Ovary (tissue), 9 donors: ENCODE results near the gene PSTPIP1. TPM values are rescaled to one million over a fixed set of nuclear protein-coding genes. Genes with fewer than 3 reads are reported as not detected.

Experiments used
- DNase-seq, 5 donors: peaks; one replicate each; pipeline ENCODE4 v3.0.0-alpha.2; 2019 to 2020
- H3K27ac ChIP-seq, 2 donors: fragments of 200-600 bp; one replicate each; pipeline versions ENCODE4 v1.5.1 to v1.8.0; 2019 to 2022
- H3K27me3 ChIP-seq: fragments of 200-600 bp; one replicate; pipeline ENCODE4 v1.8.0; 2022
- H3K36me3 ChIP-seq: fragments of 200-600 bp; sonication (generic); one replicate; pipeline ENCODE4 v1.5.1; 2019
- H3K4me1 ChIP-seq: one replicate; pipeline ENCODE4 v1.8.1; 2013; ENCODE audit warnings: mild to moderate bottlenecking, moderate library complexity; ENCODE audit not compliant: insufficient read depth
- H3K4me3 ChIP-seq: fragments of 200-600 bp; sonication (generic); one replicate; pipeline ENCODE4 v1.5.1; 2017
- H3K9me3 ChIP-seq, 2 donors: fragments of 200-600 bp in 1 of 2; sonication (generic) in 1 of 2; one replicate each; pipeline versions ENCODE4 v1.5.1 to v1.8.1; 2013 to 2019; ENCODE audit warnings: mild to moderate bottlenecking in 1 of 2, moderate library complexity in 1 of 2
- EP300 ChIP-seq: sonication (generic); formaldehyde crosslinking; IDR thresholded peaks from one replicate; pipeline ENCODE4 v1.6.1; 2017; ENCODE audit warnings: antibody characterized with exemption
- POLR2A ChIP-seq: fragments of 450-650 bp; IDR thresholded peaks from one replicate; pipeline ENCODE4 v1.6.1; 2017; ENCODE audit warnings: antibody characterized with exemption, mild to moderate bottlenecking, moderate library complexity
- WGBS, 3 donors: extraction: QIAGEN DNeasy Blood & Tissue Kit in 1 of 3; methylation state at CpG; one replicate each; pipeline versions ENCODE4 v1.1.5 to v1.1.7; 2013 to 2017; 5-methylcytosine and 5-hydroxymethylcytosine counted together
- intact Hi-C, 4 donors: fragments of 100-400 bp; cut with DNase I; formaldehyde crosslinking; loops; one replicate each; pipeline versions ENCODE4 v1.11.0 to v1.15.1; 2022 to 2023
- polyA plus RNA-seq, 2 donors: library from polyadenylated mRNA; stranded (reverse); fragments of 200-250 nt in 1 of 2; fragments of 350-450 nt in 1 of 2; fragmentation: Illumina TruSeq in 1 of 2; extraction: RNeasy Lipid Tissue Mini Kit (QIAGEN cat#74804) in 1 of 2; gene quantifications; one replicate each; pipeline ENCODE4 v1.2.3, GENCODE V29; 2013 to 2014
- total RNA-seq, 7 donors: library from RNA; depleted of rRNA in 2 of 7; stranded (reverse); fragments of >200 nt in 2 of 7; fragmentation: NEBNext Ultra II Directional in 3 of 7; extraction: Animal tissue kit (Norgen Biotek cat#: 25700) in 3 of 7; gene quantifications; one replicate each; pipeline versions ENCODE4 v1.1.0 to v1.2.4, GENCODE V29; 2016 to 2023
- TF ChIP-seq, protein P1 (sequence below), 3 donors: fragments of 450-650 bp in 2 of 3; fragments of 200-600 bp in 1 of 3; IDR thresholded peaks; one replicate each; pipeline versions ENCODE4 v1.5.1 to v1.8.0; 2016 to 2022; ENCODE audit warnings: antibody characterized with exemption in 3 of 3, mild to moderate bottlenecking in 1 of 3
- donor health status: DM: no; HTN: no; CAD: no; lungs with moderate emphysema.
- donor health status: DM: no; HTN: no; CAD: no.
- donor health status: Bipolar disorder and iron deficiency.
- donor health status: DM: yes; HTN: yes; CAD: no.
- donor health status: DM: no; HTN: no; CAD: no.
- donor health status: DM: yes; HTN: yes; CAD: no.

PSTPIP1 gene
- total and polyA plus RNA-seq, 9 donors, result 1.4 to 10.9 (median 2.5) TPM

DNA sequence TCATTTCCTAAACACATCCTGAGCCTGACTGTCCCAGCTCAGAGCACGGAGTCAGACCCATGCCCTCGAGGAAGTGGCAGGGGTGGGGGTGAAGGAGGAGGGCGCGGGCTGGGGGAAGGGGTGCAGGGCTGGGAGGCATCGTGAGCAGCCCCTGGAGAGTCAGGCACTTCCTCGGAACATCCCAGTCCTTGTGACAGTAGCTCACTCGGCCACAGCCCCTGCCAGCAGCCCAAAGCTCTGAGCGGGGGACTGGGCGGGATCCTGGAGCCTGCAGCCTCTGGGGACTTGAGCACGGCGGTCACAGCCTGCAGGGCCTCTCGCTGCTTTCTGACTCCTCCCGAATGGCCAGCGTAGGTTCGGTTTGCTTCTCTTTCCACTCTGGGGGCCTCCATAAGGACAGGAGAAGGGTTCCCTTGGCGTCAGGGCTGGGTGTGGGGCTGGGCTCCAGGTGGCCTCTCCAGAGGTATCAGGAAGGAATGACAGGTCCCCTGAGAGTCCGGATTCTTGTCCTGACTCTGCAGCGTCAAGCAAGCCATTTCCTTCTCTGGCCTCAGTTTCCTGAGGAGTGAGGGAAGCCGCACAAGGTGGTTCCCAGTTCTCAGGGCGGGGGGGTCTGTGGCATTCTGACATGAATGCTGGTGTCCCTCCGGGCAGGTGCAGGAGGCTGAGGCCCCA lies 20.9 kb downstream of the PSTPIP1 start:
- H3K4me1 ChIP-seq, result peaks cover 2% of the 10 kb centered on the region
- no peaks in the 10 kb centered on the region for H3K27me3 ChIP-seq
- H3K9me3 ChIP-seq, result no peaks in the 10 kb centered on the region
- no peak overlapping the region for H3K27ac ChIP-seq
- WGBS, 3 donors, result 73 to 82% (median 75%) methylated on average over 21 of the region's 21 CpGs
- TF ChIP-seq EP300 (no peak), POLR2A (no peak)
- TF ChIP-seq, protein P1, sequence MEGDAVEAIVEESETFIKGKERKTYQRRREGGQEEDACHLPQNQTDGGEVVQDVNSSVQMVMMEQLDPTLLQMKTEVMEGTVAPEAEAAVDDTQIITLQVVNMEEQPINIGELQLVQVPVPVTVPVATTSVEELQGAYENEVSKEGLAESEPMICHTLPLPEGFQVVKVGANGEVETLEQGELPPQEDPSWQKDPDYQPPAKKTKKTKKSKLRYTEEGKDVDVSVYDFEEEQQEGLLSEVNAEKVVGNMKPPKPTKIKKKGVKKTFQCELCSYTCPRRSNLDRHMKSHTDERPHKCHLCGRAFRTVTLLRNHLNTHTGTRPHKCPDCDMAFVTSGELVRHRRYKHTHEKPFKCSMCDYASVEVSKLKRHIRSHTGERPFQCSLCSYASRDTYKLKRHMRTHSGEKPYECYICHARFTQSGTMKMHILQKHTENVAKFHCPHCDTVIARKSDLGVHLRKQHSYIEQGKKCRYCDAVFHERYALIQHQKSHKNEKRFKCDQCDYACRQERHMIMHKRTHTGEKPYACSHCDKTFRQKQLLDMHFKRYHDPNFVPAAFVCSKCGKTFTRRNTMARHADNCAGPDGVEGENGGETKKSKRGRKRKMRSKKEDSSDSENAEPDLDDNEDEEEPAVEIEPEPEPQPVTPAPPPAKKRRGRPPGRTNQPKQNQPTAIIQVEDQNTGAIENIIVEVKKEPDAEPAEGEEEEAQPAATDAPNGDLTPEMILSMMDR (IDR thresholded peaks at IDR 0.05), result no peak
- no peaks in the 10 kb centered on the region for H3K36me3 ChIP-seq
- intact Hi-C loops, result no loop called here
- no peak overlapping the region for H3K4me3 ChIP-seq
- DNase-seq, result no peak

DNA sequence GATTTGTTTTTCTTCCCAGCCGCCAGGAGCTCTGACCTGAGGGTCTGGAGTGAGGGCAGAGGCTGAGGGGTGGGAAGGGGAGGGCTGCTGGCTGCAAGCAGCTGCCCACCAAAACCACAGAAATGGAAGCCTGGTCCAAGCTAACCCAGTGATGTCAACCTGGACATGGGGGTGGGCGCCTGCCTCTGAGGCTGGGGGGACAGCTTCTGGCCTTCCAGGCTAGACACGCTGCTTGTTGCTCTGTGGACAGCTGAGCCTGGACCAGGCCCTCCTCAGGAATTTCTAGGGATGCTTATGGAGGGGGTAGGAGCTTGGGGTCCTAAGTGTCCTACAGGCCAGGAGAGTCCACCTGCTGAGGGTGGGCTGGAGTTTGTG lies 21.4 kb downstream of the PSTPIP1 start:
- WGBS, 3 donors, result 91 to 97% (median 97%) methylated on average over 3 of the region's 3 CpGs
- Histone ChIP-seq H3K27ac (no peak overlapping the region), H3K4me3 (no peak overlapping the region), H3K9me3 (no peaks in the 10 kb centered on the region), H3K27me3 (no peaks in the 10 kb centered on the region), H3K36me3 (no peaks in the 10 kb centered on the region), H3K4me1 (peaks cover 2% of the 10 kb centered on the region)
- DNase-seq, result no peak
- intact Hi-C loops, result no loop called here
- TF ChIP-seq, protein P1 (IDR thresholded peaks at IDR 0.05), result no peak
- no peak for TF ChIP-seq EP300
- no peak for TF ChIP-seq POLR2A

DNA sequence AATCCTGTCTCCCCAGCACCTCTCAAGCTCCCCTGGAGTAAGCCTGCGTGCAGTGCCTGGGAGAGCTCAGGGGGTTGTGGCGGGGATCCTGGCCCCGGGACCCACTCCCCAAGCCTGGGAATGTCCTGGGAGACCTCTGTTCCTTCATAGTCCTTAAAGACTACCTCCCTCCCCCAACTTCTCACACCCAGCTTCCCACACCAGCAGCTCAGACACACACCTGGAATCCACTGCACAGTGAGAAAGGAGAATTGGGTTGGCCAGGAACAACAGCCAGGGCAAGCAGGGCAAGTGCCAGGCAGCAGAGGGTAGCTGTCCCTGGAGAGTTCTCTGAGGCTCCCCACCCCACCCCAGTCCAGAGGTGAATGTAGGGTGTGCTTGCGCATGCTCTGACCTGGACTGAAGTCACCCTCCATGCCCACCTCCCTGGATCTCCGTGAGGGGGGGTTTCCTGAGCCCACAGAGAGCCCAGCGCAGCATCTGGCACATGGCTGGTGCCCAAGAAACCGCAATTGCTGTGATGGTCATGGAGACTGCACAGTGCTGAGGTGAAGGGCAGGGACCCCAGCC lies 22.2 kb downstream of the PSTPIP1 start:
- intact Hi-C loops, result no loop called here
- DNase-seq, result peak in 1 of 5 donors; percentile 36
- TF ChIP-seq, protein P1 (IDR thresholded peaks at IDR 0.05), result no peak
- TF ChIP-seq POLR2A, result no peak
- no peak for TF ChIP-seq EP300
- Histone ChIP-seq H3K27ac (no peak overlapping the region), H3K27me3 (no peaks in the 10 kb centered on the region), H3K36me3 (no peaks in the 10 kb centered on the region), H3K4me1 (peaks cover 2% of the 10 kb centered on the region), H3K9me3 (no peaks in the 10 kb centered on the region), H3K4me3 (no peak overlapping the region)
- WGBS, 3 donors, result 63 to 72% (median 65%) methylated on average over 7 of the region's 7 CpGs

DNA sequence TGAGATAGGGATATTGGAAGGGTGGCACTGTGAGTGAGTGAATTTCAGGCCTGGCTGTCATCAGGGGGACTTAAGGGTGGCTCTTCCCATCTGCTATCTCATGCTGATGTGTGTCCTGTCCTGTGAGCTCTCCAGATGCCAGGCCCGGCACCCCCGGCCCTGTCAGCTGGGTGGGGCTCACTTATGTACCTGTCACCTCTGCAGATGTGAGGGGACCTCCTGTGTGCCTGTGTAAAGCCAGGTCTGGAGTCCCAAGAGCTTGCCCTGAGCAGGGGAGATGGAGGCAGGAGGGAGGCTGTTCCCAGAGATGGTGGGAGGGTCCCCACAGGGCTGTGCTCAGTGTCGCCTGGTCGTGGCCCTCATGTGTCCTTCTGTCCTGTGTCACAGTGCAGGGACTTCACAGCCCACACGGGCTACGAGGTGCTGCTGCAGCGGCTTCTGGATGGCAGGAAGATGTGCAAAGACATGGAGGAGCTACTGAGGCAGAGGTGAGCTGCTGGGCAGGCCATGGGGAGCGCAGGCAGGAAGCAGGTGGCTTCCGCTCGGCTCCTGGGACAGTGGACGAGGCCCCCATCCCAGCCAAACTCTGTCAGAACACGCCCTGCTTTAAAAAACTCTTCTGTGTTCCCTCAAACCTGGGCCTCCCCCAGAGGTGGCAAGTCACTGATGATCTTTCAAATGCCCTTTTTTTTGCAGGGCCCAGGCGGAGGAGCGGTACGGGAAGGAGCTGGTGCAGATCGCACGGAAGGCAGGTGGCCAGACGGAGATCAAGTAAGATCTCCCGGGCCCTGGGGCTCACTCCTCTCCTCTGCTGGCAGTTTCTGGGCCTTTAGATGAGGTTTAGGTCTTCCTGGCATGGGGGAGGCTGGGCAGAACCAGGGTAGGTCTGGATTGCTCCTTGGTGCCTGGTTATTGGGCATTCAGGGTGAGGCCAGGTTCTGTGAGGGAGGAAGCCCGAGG lies 23.1 kb downstream of the PSTPIP1 start:
- DNase-seq, result no peak

More for the DNA sequence above, 23.1 kb downstream of the PSTPIP1 start:
- Histone ChIP-seq H3K27ac (no peak overlapping the region), H3K27me3 (no peaks in the 10 kb centered on the region), H3K36me3 (no peaks in the 10 kb centered on the region), H3K4me3 (no peak overlapping the region), H3K4me1 (peaks cover 2% of the 10 kb centered on the region), H3K9me3 (no peaks in the 10 kb centered on the region)
- TF ChIP-seq POLR2A, result no peak
- TF ChIP-seq, protein P1 (IDR thresholded peaks at IDR 0.05), result no peak
- no peak for TF ChIP-seq EP300
- 85 to 90% (median 88%) methylated on average over 20 of the region's 20 CpGs for WGBS, 3 donors
- intact Hi-C loops, result no loop called here
